GM20000 (cell line): ENCODE results near the gene CACNA1S.

Experiments
- DNase-seq: peaks from one replicate; pipeline ENCODE4 v3.0.0; 2012; ENCODE audit warnings: low spot score
- TF ChIP-seq, protein P1 (sequence below): IDR thresholded peaks from 2 replicates; pipeline ENCODE4 v1.5.1; 2012; ENCODE audit warnings: mild to moderate bottlenecking, control low read depth; ENCODE audit errors: extremely low read depth, missing control alignments

The CACNA1S gene

DNA sequence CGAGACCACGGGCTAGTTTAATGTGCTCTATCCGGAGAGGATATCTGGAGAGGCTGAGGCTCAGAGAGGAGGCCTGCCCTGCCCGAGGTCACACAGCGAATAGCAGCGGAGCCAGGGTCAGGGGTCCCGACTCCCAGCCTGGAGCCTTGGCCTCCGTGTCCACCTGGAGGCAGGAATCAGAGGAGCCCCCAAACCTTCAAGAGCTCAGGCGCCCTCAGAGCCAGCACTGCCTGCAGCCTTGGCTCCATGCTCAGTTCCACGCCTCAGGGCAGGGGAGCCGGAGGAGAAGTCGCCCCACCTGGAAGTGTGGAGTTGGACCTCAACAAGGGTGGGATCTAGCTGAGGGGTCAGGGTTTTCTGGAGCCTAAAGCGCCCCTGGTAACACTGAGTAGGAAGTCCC is 16.7 kb upstream of the CACNA1S start:
- TF ChIP-seq, protein P1, sequence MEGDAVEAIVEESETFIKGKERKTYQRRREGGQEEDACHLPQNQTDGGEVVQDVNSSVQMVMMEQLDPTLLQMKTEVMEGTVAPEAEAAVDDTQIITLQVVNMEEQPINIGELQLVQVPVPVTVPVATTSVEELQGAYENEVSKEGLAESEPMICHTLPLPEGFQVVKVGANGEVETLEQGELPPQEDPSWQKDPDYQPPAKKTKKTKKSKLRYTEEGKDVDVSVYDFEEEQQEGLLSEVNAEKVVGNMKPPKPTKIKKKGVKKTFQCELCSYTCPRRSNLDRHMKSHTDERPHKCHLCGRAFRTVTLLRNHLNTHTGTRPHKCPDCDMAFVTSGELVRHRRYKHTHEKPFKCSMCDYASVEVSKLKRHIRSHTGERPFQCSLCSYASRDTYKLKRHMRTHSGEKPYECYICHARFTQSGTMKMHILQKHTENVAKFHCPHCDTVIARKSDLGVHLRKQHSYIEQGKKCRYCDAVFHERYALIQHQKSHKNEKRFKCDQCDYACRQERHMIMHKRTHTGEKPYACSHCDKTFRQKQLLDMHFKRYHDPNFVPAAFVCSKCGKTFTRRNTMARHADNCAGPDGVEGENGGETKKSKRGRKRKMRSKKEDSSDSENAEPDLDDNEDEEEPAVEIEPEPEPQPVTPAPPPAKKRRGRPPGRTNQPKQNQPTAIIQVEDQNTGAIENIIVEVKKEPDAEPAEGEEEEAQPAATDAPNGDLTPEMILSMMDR, result no peak
- no peak for DNase-seq

GRCh38 chr1:201128476-201128875 is 16.2 kb upstream of the CACNA1S start:
- no peak for DNase-seq
- TF ChIP-seq, protein P1, result no peak

GRCh38 chr1:201127755-201128455 is 15.7 kb upstream of the CACNA1S start:
- TF ChIP-seq, protein P1, result no peak
- DNase-seq, result no peak

DNA sequence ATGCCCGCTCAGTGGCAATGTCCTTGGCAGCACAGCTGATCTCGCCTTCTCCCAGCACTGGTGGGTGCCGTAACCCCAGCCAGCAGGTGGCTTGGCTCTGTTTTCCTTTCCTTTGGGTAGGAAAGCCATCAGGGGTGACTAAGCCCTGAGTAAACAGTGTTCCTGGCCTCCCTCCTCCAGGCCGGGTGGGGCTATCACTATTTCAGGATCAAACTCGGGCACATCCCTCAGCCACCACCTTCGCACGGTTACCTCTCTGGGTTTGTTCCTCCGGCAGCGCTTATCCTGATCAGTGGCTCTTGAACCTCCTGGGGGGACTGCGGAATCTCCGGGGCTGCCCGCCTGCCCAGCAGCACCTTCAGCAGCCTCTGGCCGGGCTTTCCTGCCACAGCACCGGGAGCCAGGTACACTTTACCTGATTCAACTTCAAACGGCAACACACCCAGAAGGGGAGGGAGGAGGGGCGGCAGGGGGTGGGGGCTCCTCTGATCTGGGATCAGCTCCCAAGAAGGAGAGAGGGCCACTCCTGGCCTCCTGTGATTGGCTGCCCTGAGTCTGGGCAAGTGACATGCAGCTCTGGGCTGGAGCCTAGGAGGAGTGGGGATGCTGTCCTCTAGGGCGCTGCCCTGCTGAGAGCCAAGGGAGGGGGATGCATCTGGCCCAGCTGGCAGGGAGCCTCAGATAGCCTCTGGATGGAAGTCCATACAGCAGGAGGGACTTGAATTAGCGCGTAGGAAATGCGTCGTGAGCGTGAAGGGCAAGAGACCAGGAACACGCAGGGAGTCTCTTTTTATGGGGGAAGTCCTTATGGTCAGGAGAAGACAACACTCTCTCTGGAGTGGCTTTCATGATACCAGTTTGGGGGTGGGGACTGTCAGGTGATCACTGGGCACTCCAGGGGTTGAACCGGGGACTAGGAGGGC is 14.9 kb upstream of the CACNA1S start, which contains the start of gene ASCL5:
Gene ASCL5, minus strand, starts transcription at position 353 of the 923 bp plus-strand sequence. CDS start 11,812 bp downstream, outside the sequence.
- TF ChIP-seq, protein P1, result no peak
- no peak for DNase-seq

DNA sequence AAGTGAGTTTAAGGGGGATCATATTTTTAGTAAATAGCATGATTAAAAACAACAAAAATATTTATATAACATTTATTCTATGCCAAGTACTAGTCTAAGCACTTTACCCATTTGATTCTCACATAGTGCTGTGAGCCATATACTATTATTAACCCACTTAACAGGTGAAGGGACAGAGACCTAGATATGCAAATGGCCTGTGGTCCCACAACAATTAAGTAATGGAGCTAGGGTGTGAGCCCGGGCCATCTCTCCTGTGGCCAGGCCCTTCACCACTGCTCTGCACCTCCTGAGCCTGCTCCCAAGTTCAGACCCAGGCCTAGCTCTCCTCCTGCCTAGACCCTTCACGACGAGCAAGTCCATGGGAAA is 14.2 kb upstream of the CACNA1S start:
- no peak for DNase-seq
- TF ChIP-seq, protein P1, result no peak

DNA sequence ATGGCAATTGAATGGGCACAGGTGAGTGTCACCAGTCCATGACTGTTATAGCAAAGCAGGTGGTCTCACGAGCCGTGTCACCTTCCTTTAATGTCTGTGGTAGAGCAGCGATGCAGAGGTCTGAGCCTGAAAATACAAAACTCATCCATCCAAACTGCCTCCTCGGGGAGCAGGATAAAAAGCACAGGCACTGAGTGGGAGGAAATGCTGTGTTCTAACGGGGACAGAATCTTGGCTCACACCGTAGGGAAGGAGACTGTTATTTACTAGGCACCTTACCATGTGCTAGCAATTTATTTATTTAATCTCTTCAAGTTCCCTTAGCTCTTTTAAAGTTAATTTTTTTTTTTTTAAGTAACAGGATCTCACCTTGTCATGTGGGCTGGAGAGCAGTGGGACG is 13.6 kb upstream of the CACNA1S start:
- no peak for DNase-seq

More for the DNA sequence above, 13.6 kb upstream of the CACNA1S start:
- TF ChIP-seq, protein P1, result no peak
